PC-3 (cell line): ENCODE results near the gene CNPY4.

Experiments used
- CTCF ChIP-seq: fragments of 300-600 bp; sonication (generic); conservative IDR thresholded peaks from 2 replicates; pipeline ENCODE4 v1.5.1; 2017; ENCODE audit warnings: antibody characterized with exemption, low read depth, mild to moderate bottlenecking, low read length
- EZH2 ChIP-seq: fragments of 300-600 bp; sonication (generic); IDR thresholded peaks from one replicate; pipeline ENCODE4 v1.6.1; 2017; ENCODE audit warnings: antibody characterized with exemption, mild to moderate bottlenecking, low read length; ENCODE audit not compliant: unreplicated experiment
- EZH2phosphoT487 ChIP-seq: fragments of 300-600 bp; sonication (generic); IDR thresholded peaks from 2 replicates; pipeline ENCODE4 v1.6.1; 2018; ENCODE audit warnings: mild to moderate bottlenecking, antibody characterized with exemption, low read length, borderline replicate concordance

- TF ChIP-seq CTCF, result no peak
- no peak for TF ChIP-seq EZH2
- no peak for TF ChIP-seq EZH2phosphoT487
Observed at GRCh38 chr7:100171840-100172239, 52.4 kb downstream of the CNPY4 start.
